Suprapubic skin (tissue), 3 donors: ENCODE results near the gene IRAK1BP1.

Source experiments
- EP300 ChIP-seq: sonication (generic); formaldehyde crosslinking; IDR thresholded peaks from one replicate; pipeline ENCODE4 v1.6.1; 2017; ENCODE audit warnings: antibody characterized with exemption
- TF ChIP-seq, protein P1 (sequence below), 2 donors: fragments of 200-600 bp in 1 of 2; fragments of 450-650 bp in 1 of 2; sonication (generic) in 1 of 2; IDR thresholded peaks; one replicate each; pipeline ENCODE4 v1.5.1; 2016 to 2019; ENCODE audit warnings: antibody characterized with exemption in 2 of 2, mild to moderate bottlenecking in 1 of 2, moderate library complexity in 1 of 2

DNA sequence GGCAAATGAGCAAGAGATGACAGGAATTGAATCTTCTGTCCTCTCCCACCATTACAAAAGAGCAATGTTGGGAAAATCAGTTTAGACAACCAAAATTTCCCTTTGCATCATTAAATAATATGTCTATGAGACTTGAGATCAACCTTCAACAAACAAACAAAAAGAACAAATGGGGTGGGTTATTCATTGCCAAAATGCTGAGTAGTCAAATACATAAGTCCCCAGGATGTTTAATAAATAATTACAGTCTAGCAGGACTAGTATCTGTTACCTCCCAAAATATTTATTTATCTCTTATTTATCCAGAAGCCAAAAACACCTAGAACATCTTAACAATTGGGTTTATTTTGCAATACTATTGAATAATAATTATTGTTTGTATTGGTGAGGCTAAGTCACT lies 16.2 kb upstream of the IRAK1BP1 start:
- TF ChIP-seq, protein P1, sequence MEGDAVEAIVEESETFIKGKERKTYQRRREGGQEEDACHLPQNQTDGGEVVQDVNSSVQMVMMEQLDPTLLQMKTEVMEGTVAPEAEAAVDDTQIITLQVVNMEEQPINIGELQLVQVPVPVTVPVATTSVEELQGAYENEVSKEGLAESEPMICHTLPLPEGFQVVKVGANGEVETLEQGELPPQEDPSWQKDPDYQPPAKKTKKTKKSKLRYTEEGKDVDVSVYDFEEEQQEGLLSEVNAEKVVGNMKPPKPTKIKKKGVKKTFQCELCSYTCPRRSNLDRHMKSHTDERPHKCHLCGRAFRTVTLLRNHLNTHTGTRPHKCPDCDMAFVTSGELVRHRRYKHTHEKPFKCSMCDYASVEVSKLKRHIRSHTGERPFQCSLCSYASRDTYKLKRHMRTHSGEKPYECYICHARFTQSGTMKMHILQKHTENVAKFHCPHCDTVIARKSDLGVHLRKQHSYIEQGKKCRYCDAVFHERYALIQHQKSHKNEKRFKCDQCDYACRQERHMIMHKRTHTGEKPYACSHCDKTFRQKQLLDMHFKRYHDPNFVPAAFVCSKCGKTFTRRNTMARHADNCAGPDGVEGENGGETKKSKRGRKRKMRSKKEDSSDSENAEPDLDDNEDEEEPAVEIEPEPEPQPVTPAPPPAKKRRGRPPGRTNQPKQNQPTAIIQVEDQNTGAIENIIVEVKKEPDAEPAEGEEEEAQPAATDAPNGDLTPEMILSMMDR (IDR thresholded peaks at IDR 0.05) = no peak
- no peak for TF ChIP-seq EP300
